Measurements from ENCODE around the gene NUP37. TPM values are rescaled to one million over a fixed set of nuclear protein-coding genes. Genes with fewer than 3 reads are reported as not detected.
"Not testable (repeated sequence)": the region's sequence is repeated elsewhere in the genome, so short reads cannot be mapped to it uniquely, and the experiment has no call there.

Gene NUP37
- polyA plus RNA-seq, 2 of the 4 experiments (the other 2 are of a cell fraction) = 103 to 118 TPM

DNA sequence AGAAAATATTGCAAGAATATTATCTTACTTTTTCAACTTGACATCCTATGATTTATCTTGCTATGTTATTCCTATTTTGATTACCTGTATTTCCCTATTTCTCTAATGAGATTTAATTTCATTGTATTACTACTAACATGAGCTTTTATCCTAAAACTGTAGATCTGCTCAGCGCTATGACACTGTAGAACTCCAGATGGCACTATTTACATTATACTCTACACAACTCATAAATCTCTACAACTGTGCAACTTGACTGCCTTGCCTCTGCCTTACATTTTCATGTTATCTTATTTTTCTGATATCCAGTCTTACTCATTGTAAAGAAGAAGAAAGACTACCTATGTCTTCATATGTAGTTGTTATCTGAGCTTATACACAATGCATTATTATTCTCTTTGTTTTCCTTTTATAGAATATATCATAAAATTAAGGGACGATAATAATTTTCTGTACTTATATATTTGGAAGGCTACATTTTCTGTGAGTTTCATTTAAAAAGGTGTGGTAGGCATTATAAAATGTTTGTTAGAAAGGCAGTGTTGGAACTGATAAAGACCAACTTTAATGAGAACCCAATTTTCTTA is 24.1 kb downstream of the NUP37 start:
- ChIA-PET CTCF (interaction anchor here (0.5 to 2.9 kb wide), 30 partner anchors 11 to 719 kb away, joined by 3 to 13 read pairs (median 3); partner anchors contain the start of gene WASHC3), POLR2A (no interaction called here)
- DNase-seq (ENCODE audit: low read depth in 1 of 2, low spot score in 1 of 2) = peak; percentile 6 to 31
- Histone ChIP-seq H3K4me1 (no peaks in the 10 kb centered on the region), H3K27ac (no peak overlapping the region), H3K4me3 (no peak overlapping the region), H3K4me2 (no peak overlapping the region), H3K9me3 (no peaks in the 10 kb centered on the region)
- FAIRE-seq = peak; percentile 32
- no peak for TF ChIP-seq EP300 (IDR thresholded peaks at IDR 0.05)
- TF ChIP-seq, protein P1, sequence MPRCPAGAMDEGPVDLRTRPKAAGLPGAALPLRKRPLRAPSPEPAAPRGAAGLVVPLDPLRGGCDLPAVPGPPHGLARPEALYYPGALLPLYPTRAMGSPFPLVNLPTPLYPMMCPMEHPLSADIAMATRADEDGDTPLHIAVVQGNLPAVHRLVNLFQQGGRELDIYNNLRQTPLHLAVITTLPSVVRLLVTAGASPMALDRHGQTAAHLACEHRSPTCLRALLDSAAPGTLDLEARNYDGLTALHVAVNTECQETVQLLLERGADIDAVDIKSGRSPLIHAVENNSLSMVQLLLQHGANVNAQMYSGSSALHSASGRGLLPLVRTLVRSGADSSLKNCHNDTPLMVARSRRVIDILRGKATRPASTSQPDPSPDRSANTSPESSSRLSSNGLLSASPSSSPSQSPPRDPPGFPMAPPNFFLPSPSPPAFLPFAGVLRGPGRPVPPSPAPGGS (IDR thresholded peaks at IDR 0.05) = no peak
- TF ChIP-seq CHD4 (IDR thresholded peaks at IDR 0.05; ENCODE audit: borderline replicate concordance) = no peak
- peak; percentile 65 to 68 for TF ChIP-seq RAD21 (conservative IDR thresholded peaks at IDR 0.05 in 1 of 2, IDR thresholded peaks at IDR 0.05 in 1 of 2)
- peak; percentile 66 for TF ChIP-seq SMC3 (IDR thresholded peaks at IDR 0.05)
- no peak for TF ChIP-seq GATA3 (IDR thresholded peaks at IDR 0.05; ENCODE audit: borderline replicate concordance)
- TF ChIP-seq, protein P2, sequence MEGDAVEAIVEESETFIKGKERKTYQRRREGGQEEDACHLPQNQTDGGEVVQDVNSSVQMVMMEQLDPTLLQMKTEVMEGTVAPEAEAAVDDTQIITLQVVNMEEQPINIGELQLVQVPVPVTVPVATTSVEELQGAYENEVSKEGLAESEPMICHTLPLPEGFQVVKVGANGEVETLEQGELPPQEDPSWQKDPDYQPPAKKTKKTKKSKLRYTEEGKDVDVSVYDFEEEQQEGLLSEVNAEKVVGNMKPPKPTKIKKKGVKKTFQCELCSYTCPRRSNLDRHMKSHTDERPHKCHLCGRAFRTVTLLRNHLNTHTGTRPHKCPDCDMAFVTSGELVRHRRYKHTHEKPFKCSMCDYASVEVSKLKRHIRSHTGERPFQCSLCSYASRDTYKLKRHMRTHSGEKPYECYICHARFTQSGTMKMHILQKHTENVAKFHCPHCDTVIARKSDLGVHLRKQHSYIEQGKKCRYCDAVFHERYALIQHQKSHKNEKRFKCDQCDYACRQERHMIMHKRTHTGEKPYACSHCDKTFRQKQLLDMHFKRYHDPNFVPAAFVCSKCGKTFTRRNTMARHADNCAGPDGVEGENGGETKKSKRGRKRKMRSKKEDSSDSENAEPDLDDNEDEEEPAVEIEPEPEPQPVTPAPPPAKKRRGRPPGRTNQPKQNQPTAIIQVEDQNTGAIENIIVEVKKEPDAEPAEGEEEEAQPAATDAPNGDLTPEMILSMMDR (IDR thresholded peaks at IDR 0.05) = peak; percentile 65
- TF ChIP-seq ZC3H11A (IDR thresholded peaks at IDR 0.05) = no peak
- no peak for TF ChIP-seq ZSCAN20 (CRISPR knock-in tag; IDR thresholded peaks at IDR 0.05)
- TF ChIP-seq CHD2 (IDR thresholded peaks at IDR 0.05; ENCODE audit: low read length, partially characterized antibody) = no peak
- no peak for TF ChIP-seq RARB (CRISPR knock-in tag; IDR thresholded peaks at IDR 0.05)
- no peak for TF ChIP-seq PHF8 (IDR thresholded peaks at IDR 0.05; ENCODE audit: borderline replicate concordance, low read depth)
- 57% methylated on average over 2 of the region's 2 CpGs for WGBS (ENCODE audit: missing lambda C conversion rate)
- peak; percentile 82 to 87 for ATAC-seq

- DNase-seq (ENCODE audit: low read depth in 1 of 2, low spot score in 1 of 2) = no peak
- Histone ChIP-seq H3K4me1 (no peaks in the 10 kb centered on the region), H3K4me3 (no peak overlapping the region), H3K4me2 (no peak overlapping the region), H3K27ac (no peak overlapping the region), H3K9me3 (no peaks in the 10 kb centered on the region)
- no peak for ATAC-seq
- FAIRE-seq = no peak
- TF ChIP-seq KDM1A (IDR thresholded peaks at IDR 0.05; ENCODE audit: low read depth) (no peak), JUN (IDR thresholded peaks at IDR 0.05) (no peak), FOSB (CRISPR knock-in tag; IDR thresholded peaks at IDR 0.05) (no peak), HOXB13 (CRISPR knock-in tag; IDR thresholded peaks at IDR 0.05; ENCODE audit: low read depth) (no peak), MAZ (IDR thresholded peaks at IDR 0.05; ENCODE audit: borderline replicate concordance, low read depth, low read length) (no peak), JUNB (IDR thresholded peaks at IDR 0.05) (no peak)
- TF ChIP-seq, protein P1 (IDR thresholded peaks at IDR 0.05) = no peak
- POLR2A ChIA-PET = no interaction called here
- CTCF ChIA-PET = interaction anchor here (2.9 kb wide), 1 partner anchor 12 kb away, joined by 9 read pairs; no protein-coding TSS in a partner anchor
Measured at GRCh38 chr12:102093319-102093718, 26.6 kb downstream of the NUP37 start.

DNA sequence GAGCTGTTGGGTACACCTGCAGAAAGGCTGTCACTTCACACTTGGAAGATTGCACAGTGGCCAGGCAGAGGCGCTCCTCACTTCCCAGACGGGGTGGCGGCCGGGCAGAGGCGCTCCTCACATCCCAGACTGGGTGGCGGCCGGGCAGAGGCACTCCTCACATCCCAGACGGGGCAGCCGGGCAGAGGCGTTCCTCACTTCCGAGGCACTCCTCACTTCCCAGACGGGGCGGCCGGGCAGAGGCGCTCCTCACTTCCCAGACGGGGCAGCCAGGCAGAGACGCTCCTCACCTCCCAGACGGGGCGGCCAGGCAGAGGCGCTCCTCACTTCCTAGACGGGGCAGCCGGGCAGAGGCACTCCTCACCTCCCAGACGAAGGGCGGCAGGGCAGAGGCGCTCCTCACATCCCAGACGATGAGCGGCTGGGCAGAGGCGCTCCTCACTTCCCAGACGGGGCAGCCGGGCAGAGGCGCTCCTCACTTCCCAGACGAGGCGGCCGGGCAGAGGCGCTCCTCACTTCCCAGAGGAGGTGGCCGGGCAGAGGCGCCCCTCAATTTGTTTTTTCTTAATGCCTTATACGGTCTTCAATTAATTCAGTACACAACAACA is 30.6 kb downstream of the NUP37 start:
- ATAC-seq; DNase-seq (ENCODE audit: low read depth in 1 of 2, low spot score in 1 of 2); H3K4me1 ChIP-seq; FAIRE-seq; H3K4me2 ChIP-seq; POLR2A ChIA-PET; H3K4me3 ChIP-seq; H3K9me3 ChIP-seq; H3K27ac ChIP-seq: not testable (repeated sequence)
- CTCF ChIA-PET = interaction anchor here (0.6 to 0.8 kb wide), 2 partner anchors 171 to 634 kb away, joined by 3 read pairs; no protein-coding TSS in a partner anchor
- 95% methylated on average over 16 of the region's 38 CpGs for WGBS (ENCODE audit: missing lambda C conversion rate)
